GM12874 (cell line): ENCODE data around the gene TTC39C.
A peak's percentile ranks its signal among the peaks of the same experiment; 100 is the strongest.

ENCODE experiments used
- TF ChIP-seq, protein P1 (sequence below): IDR thresholded peaks from 2 replicates; pipeline ENCODE4 v1.5.1; 2011; ENCODE audit warnings: low read depth, mild to moderate bottlenecking, control low read depth, low read length, moderate library complexity; ENCODE audit not compliant: insufficient read depth

Gene TTC39C

DNA sequence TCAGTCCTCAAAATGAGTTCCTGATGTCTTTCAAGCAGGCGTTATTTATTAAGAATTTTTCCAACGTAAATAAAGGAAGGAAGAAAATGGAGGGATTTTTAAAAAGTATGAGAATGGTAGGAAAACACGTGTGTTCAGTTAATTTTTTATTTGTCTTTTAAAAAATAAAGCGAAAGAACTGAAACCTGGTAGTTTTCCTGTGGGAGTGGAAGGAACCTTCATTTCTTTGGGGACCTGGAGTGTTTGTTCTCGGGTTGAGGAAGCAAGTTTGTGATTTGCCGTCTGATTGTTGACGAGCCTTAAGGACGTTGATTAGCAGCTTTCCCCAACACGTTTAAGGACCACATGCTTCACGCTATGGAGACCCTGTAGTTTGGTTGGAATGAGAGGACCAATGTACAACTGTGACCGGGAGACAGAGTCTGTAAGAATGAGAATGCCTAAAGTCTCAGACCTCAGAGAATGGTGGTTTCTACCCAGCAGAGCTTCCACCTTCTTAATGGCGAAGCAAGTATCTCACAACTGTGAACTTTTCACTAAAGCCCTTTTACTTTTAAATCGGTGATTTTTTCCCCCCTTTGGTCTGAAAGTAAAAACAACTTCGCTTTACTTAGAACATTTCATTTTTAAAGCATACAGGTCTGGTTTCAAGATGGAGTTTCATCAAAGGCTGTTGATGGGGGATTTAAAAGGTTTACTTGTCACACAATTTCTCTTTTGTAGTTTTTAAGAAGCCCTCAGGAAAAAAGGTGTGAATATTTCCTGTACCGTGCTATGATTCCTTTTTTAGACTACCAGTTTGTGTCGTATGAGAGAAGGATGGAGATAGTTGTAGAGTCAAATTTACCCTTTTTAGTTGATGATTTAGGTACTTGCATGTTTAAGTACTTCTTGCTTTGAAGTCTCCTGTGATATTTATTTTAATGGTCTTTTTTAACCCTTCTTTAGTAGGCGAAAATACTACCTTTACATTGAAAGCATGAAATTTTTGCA is 1.4 kb downstream of the TTC39C start:
- TF ChIP-seq, protein P1, sequence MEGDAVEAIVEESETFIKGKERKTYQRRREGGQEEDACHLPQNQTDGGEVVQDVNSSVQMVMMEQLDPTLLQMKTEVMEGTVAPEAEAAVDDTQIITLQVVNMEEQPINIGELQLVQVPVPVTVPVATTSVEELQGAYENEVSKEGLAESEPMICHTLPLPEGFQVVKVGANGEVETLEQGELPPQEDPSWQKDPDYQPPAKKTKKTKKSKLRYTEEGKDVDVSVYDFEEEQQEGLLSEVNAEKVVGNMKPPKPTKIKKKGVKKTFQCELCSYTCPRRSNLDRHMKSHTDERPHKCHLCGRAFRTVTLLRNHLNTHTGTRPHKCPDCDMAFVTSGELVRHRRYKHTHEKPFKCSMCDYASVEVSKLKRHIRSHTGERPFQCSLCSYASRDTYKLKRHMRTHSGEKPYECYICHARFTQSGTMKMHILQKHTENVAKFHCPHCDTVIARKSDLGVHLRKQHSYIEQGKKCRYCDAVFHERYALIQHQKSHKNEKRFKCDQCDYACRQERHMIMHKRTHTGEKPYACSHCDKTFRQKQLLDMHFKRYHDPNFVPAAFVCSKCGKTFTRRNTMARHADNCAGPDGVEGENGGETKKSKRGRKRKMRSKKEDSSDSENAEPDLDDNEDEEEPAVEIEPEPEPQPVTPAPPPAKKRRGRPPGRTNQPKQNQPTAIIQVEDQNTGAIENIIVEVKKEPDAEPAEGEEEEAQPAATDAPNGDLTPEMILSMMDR = no peak

DNA sequence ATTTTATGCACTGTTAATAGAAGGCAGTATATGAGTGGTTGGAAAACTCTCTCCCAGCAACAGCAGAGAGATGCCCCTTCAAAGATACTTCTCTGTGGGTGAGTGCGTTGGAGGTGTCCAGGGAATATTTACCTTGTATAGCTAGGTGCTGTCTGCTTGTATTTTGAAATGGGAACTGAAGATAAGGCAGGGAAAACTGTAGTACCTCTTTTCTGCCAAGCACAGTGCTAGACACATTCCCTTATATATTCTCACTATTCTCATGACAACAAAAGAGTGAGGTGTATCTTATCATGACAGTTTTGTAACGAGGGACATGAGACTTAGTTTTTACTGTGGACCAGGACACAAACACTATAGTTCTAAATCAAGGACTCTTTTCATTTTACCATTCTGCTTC is 2.1 kb downstream of the TTC39C start:
- TF ChIP-seq, protein P1 = peak; percentile 50

DNA sequence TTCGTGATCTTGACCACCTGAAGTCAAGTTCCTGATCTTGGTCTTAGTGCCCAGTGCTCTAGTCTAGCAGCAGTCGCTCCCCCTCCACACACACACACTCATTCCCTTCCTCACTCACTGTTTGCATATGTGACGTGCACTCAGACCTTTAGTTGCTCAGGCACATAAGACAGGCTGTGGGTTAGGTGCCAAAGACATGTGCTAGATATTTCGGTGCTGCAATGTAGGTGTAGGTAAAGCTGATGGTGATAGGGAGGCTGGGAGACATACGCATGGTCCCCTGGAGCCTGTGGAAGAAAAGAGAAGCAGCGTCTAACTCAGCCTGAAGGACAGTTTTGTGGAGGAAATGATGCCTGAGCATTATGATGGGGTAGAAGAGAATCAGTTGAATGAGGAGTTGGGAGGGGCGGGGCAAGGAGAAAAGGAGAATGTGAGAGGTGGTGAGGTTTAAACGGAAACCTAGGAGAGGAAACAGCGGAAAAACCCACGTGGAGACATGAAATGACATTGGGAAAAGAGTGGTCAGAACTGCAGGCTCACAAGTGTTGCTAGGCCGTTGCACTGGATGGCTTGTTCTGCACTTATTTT is 3.8 kb downstream of the TTC39C start:
- TF ChIP-seq, protein P1 = no peak

DNA sequence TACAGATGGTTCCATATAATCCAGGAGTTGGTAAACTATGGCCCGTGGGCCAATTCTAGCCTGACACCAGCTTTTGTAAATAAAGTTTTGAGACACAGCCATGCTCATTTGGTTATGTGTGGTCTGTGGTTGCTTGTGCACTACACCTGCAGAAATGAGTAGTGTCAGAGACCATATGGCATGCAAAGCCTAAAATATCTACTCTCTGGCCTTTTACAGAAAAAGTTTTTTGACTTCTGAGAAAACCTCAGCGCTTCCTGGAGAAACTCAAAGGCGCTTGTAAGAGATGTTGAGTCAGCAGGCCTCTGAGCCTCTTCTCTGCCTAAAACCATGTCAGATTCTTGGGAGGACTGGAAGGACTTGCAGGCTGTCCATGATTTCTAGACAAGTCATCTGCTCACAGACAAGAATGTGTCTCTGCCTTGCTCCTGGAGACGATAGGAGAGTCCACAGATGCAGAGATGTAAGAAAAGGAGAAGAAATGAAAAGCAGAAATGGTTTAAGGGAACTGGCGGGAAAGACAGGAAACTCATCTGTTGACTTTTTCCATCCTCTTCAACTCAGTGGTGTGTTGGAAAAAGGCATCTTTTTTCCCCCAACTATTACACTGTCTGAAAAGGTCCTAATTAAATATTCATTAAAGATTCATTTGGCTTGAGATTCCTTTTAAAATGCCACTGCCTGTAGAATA is 5.2 kb downstream of the TTC39C start:
- TF ChIP-seq, protein P1 = no peak

DNA sequence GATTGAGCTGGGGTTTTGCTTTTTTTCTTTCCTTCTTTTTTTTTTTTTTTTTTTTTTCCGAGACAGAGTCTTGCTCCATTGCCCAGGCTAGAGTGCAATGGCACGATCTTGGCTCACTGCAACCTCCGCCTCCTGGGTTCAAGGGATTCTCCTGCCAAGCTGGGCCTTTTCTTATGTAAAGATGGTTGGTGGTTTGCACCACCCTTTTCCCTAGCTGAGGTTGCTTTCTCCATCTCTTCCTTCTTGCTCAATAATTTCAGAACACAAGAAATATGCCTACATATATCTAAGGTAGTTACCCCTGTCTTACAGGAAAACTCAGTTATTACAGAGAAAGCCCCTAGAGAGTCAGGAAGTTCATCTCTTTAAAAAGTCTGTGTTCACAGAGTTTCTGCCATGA is 7.0 kb downstream of the TTC39C start:
- TF ChIP-seq, protein P1 = no peak

DNA sequence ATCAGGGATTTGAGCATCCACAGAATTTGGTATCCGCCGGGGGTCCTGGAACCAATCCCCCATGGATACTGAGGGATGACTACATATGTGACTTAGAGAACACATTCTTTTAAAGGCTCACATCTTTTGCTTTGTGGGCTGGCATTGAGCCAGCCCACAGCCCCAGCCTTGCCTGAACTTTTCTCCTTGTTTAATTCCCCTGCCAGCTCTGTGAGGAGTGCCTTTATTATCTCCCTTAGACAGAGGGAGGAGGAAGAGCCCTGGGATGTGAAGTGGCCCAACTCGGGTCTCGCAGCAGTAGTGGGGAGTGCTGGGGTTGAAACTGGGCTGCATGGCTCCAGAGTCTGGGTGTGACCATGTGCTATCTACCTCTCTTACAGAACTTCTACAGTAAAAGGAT is 7.6 kb downstream of the TTC39C start:
- TF ChIP-seq, protein P1 = no peak

DNA sequence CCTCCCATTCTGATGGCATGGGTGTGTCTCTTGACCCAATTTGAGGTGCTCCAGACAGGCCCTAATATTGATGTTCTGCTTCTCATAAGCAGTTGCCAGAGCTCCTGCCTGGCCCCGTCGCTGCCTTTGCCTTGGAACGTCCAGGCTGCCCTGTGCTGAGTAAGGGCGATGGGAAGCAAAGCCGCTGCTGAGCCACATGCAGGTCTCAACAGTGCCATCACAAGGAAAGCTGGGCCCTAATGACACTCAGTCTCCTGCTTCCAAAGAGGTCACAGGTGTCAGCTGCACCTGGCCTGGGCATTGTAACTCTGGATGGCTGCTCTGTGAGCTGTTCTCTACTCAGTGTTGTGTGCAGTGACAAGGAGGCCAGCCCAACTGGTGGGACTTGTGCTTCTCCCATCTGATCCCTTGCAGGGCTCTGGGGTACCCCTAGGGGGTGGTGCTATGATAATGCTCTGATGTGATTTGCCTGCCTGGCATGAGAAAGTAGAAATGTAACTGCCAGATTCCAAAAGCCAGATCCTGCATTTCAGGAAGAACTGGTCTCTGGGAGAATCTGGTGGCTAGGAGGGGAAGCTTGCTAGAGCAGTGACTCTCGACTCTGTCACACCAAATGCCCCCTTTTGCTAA is 8.7 kb downstream of the TTC39C start:
- TF ChIP-seq, protein P1 = 0 out of 2 replicates have a peak, but pooled peaks have one; percentile 2
